Transverse colon (tissue), 4 donors: Measurements from ENCODE around the gene GDPD2. TPM values are rescaled to one million over a fixed set of nuclear protein-coding genes. Genes with fewer than 3 reads are reported as not detected.
"Not testable (repeated sequence)": the region's sequence is repeated elsewhere in the genome, so short reads cannot be mapped to it uniquely, and the experiment has no call there.

Experiments
- DNase-seq: peaks from one replicate; pipeline ENCODE4 v3.0.0-alpha.2; 2019
- H3K27ac ChIP-seq, 4 donors: fragments of 200-600 bp; sonication (generic); 2 replicates each; pipeline ENCODE4 v1.5.1; 2016 to 2018; ENCODE audit warnings: inconsistent platforms in 4 of 4
- H3K27me3 ChIP-seq: fragments of 200-600 bp; sonication (generic); 2 replicates; pipeline ENCODE4 v1.5.1; 2017; ENCODE audit warnings: inconsistent platforms
- H3K36me3 ChIP-seq, 4 donors: fragments of 200-600 bp; sonication (generic); 2 replicates each; pipeline ENCODE4 v1.5.1; 2017 to 2019; ENCODE audit warnings: inconsistent platforms in 4 of 4
- H3K4me1 ChIP-seq, 4 donors: fragments of 200-600 bp; sonication (generic); 2 replicates each; pipeline ENCODE4 v1.5.1; 2017 to 2020; ENCODE audit warnings: inconsistent platforms in 4 of 4
- H3K4me3 ChIP-seq, 4 donors: fragments of 200-600 bp; sonication (generic); 1 replicate in 1 of 4; 2 replicates in 3 of 4; pipeline versions ENCODE4 v1.5.1 to v1.6.1; 2017 to 2019; ENCODE audit warnings: inconsistent platforms in 4 of 4
- H3K9me3 ChIP-seq, 2 donors: fragments of 200-600 bp; sonication (generic); 2 replicates each; pipeline ENCODE4 v1.5.1; 2017 to 2019; ENCODE audit warnings: inconsistent platforms in 2 of 2
- EP300 ChIP-seq: sonication (generic); formaldehyde crosslinking; IDR thresholded peaks from one replicate; pipeline ENCODE4 v1.6.1; 2017; ENCODE audit warnings: antibody characterized with exemption, low read depth
- POLR2A ChIP-seq: fragments of 450-650 bp; IDR thresholded peaks from one replicate; pipeline ENCODE4 v1.6.1; 2016; ENCODE audit warnings: antibody characterized with exemption, mild to moderate bottlenecking, moderate library complexity
- POLR2AphosphoS5 ChIP-seq, 3 donors: sonication (generic); formaldehyde crosslinking; IDR thresholded peaks; one replicate each; pipeline ENCODE4 v1.6.1; 2016; ENCODE audit warnings: antibody characterized with exemption in 3 of 3
- WGBS, 2 donors: methylation state at CpG; one replicate each; pipeline ENCODE4 v1.1.5; 2018; ENCODE audit warnings: low coverage in 1 of 2; 5-methylcytosine and 5-hydroxymethylcytosine counted together
- in situ Hi-C, 4 donors: fragments of 200-750 bp; cut with MboI; loops; one replicate each; pipeline versions ENCODE4 v1.15.0 to v1.15.1; 2017; ENCODE audit warnings: low sequenced_read_pairs in 3 of 4, low pct_ligation_motif_present in 1 of 4, low pct_unique_long_range_greater_than_20kb in 1 of 4
- intact Hi-C: fragments of 100-400 bp; cut with DNase I; formaldehyde crosslinking; loops from one replicate; pipeline ENCODE4 v1.15.1; 2023; ENCODE audit warnings: low total_unique reads
- total RNA-seq, 4 donors: library from RNA; depleted of rRNA; stranded (reverse); fragments of >200 nt; gene quantifications; one replicate each; pipeline ENCODE4 v1.1.0, GENCODE V29; 2016
- TF ChIP-seq, protein P1 (sequence below), 5 experiments: fragments of 200-600 bp in 3 of 5; fragments of 450-650 bp in 2 of 5; sonication (generic) in 3 of 5; IDR thresholded peaks; 1 replicate in 2 of 5; 2 replicates in 3 of 5; pipeline ENCODE4 v1.5.1; 2016 to 2017; ENCODE audit warnings: antibody characterized with exemption in 5 of 5, inconsistent platforms in 3 of 5, mild to moderate bottlenecking in 2 of 5, moderate library complexity in 1 of 5

The GDPD2 gene, protein sequence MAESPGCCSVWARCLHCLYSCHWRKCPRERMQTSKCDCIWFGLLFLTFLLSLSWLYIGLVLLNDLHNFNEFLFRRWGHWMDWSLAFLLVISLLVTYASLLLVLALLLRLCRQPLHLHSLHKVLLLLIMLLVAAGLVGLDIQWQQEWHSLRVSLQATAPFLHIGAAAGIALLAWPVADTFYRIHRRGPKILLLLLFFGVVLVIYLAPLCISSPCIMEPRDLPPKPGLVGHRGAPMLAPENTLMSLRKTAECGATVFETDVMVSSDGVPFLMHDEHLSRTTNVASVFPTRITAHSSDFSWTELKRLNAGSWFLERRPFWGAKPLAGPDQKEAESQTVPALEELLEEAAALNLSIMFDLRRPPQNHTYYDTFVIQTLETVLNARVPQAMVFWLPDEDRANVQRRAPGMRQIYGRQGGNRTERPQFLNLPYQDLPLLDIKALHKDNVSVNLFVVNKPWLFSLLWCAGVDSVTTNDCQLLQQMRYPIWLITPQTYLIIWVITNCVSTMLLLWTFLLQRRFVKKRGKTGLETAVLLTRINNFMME
- total RNA-seq, result 10 to 100 TPM in 3 of 4 donors, 1 to 10 TPM in 1; 1.6 to 68.1 (median 31.2) TPM

DNA sequence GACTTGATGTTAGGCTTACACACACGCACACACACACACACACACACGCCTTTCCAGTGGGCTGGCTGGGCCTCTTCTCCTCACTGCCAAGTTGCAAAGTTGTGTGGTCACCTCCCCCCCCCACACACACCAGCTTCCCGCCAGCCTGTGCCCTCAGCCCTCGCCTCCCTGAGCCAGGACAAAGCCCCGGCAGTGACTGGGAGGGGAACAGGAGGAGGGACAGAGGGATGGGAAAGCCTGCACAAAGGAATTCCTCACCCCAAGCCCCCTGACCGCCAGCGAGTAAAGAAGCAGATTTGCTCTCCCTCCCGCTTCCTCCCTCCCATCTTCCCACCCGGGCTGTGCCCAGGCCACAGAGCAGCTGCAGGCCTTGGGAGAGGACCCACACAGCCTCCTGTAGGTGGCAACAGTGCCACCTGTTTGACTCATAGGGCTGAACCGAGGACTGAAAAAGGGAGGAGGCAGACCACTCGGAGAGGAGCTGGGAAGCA lies at the start of gene GDPD2:
Gene GDPD2, plus strand, starts transcription at position 464 of the 491 bp plus-strand sequence. CDS start 1,671 bp downstream, outside the sequence.
- Histone ChIP-seq H3K4me1 (no peaks in the 10 kb centered on the region), H3K27ac (peak within 1 kb of the TSS in 1 of 4 donors; percentile 26), H3K36me3 (no peaks in the 10 kb centered on the region), H3K9me3 (no peaks in the 10 kb centered on the region), H3K4me3 (peak within 1 kb of the TSS in 2 of 4 donors; percentile 14 to 36), H3K27me3 (no peaks in the 10 kb centered on the region)
- WGBS, 2 donors, result 42% methylated on average over 11 of the region's 11 CpGs; no CpG with 5 or more reads in 1 of the 2 donors
- TF ChIP-seq POLR2A, result no peak
- TF ChIP-seq, protein P1, sequence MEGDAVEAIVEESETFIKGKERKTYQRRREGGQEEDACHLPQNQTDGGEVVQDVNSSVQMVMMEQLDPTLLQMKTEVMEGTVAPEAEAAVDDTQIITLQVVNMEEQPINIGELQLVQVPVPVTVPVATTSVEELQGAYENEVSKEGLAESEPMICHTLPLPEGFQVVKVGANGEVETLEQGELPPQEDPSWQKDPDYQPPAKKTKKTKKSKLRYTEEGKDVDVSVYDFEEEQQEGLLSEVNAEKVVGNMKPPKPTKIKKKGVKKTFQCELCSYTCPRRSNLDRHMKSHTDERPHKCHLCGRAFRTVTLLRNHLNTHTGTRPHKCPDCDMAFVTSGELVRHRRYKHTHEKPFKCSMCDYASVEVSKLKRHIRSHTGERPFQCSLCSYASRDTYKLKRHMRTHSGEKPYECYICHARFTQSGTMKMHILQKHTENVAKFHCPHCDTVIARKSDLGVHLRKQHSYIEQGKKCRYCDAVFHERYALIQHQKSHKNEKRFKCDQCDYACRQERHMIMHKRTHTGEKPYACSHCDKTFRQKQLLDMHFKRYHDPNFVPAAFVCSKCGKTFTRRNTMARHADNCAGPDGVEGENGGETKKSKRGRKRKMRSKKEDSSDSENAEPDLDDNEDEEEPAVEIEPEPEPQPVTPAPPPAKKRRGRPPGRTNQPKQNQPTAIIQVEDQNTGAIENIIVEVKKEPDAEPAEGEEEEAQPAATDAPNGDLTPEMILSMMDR (IDR thresholded peaks at IDR 0.05), result peak in 4 of 5 experiments; percentile 17 to 46 (median 28)
- peak; percentile 38 for DNase-seq
- intact Hi-C loops (no loop called here), in situ Hi-C loops (loop anchor here in 1 of 4 donors (25.0 kb wide), 1 partner anchor 239 kb away; no protein-coding TSS in a partner anchor)

DNA sequence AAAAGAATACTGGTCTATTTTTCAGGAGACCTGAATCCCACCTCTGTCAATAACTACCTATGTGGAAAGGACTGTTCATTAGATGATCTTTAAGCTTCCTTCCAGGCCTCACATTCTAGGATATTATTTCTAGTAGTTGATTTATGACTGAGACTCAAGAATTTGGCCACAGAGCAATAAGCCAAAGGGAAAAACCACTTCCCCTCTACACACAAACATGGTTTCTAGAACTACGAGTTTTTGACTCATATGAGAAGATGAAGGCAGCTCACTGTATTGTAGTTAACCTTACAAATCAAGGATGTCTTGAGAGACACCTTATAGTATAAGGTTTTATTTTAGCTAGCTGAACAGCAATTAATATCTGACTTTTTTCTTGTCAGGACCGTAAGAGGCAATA lies 36.9 kb upstream of the GDPD2 start:
- no peaks in the 10 kb centered on the region for H3K27me3 ChIP-seq
- TF ChIP-seq EP300, result no peak
- 67% methylated on average over 2 of the region's 2 CpGs; no CpG with 5 or more reads in 1 of the 2 donors for WGBS, 2 donors
- no peak overlapping the region for H3K27ac ChIP-seq
- in situ Hi-C loops (no loop called here), intact Hi-C loops (no loop called here)
- H3K4me3 ChIP-seq, result no peak overlapping the region
- DNase-seq, result no peak
- no peaks in the 10 kb centered on the region for H3K4me1 ChIP-seq
- no peaks in the 10 kb centered on the region for H3K9me3 ChIP-seq
- no peaks in the 10 kb centered on the region for H3K36me3 ChIP-seq

DNA sequence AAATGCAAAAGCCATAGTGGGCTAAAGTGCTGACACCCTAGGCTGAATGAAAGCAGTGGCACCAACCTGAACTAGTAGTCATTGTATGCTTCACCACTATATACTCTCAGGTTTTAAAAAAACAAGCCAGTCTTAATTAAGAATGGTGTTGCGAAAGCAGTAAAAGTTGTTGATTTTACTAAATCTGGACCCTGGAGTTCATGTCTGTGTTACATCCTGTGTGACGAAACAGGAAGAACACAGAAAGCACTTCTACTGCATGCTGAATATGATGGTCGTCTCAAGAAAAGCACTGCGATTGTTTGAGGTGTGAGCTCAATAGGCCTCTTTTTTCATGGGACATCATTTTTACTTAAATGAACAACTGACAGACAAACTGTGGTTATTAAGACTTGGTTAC lies 24.2 kb upstream of the GDPD2 start:
- DNase-seq, result no peak
- Histone ChIP-seq H3K9me3 (no peaks in the 10 kb centered on the region), H3K4me3 (no peak overlapping the region), H3K36me3 (no peaks in the 10 kb centered on the region), H3K27me3 (no peaks in the 10 kb centered on the region), H3K4me1 (no peaks in the 10 kb centered on the region), H3K27ac (no peak overlapping the region)
- TF ChIP-seq, protein P1 (IDR thresholded peaks at IDR 0.05), result no peak
- TF ChIP-seq POLR2A (no peak), EP300 (no peak), POLR2AphosphoS5 (IDR thresholded peaks at IDR 0.05) (no peak)
- WGBS, 2 donors, result 79% methylated on average over 4 of the region's 4 CpGs; no CpG with 5 or more reads in 1 of the 2 donors
- intact Hi-C loops, result no loop called here
- in situ Hi-C loops, result no loop called here

DNA sequence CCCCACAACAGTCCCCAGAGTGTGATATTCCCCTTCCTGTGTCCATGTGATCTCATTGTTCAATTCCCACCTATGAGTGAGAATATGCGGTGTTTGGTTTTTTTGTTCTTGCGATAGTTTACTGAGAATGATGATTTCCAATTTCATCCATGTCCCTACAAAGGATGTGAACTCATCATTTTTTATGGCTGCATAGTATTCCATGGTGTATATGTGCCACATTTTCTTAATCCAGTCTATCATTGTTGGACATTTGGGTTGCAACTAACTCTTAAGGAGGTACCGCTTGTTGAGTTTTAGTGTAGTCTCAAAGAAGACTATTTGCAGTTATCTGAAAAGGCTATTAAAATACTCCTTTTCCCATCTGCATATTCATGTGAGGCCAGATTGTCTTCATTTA lies 22.9 kb upstream of the GDPD2 start:
- H3K27me3 ChIP-seq, H3K36me3 ChIP-seq, DNase-seq, intact Hi-C loops, H3K27ac ChIP-seq, H3K9me3 ChIP-seq, H3K4me1 ChIP-seq, H3K4me3 ChIP-seq: not testable (repeated sequence)
- in situ Hi-C loops, result loop anchor here in 1 of 4 donors (25.0 kb wide), 1 partner anchor 262 kb away; no protein-coding TSS in a partner anchor
- 93% methylated on average over 1 of the region's 3 CpGs; no CpG with 5 or more reads in 1 of the 2 donors for WGBS, 2 donors

DNA sequence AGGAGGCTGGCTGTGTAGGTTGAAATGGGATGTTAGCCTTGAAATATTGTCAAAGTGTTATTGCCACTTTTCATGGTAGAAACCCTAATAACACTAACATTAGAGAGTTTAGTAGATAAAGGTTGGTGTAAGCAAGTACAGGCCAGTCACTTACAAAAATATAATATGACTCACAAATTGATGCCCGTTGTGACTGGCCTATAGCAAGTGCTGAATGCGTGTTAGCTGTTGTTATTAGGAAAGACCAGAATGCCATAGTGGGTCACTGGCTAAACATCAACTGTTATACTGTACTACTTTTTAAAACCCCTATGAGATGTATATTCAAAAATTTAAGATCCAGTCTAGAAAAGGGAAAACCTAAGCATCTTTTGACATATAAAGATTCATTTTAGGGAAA lies 20.4 kb upstream of the GDPD2 start:
- in situ Hi-C loops (loop anchor here in 1 of 4 donors (25.0 kb wide), 1 partner anchor 260 kb away; no protein-coding TSS in a partner anchor), intact Hi-C loops (no loop called here)
- TF ChIP-seq POLR2AphosphoS5 (IDR thresholded peaks at IDR 0.05), result no peak
- TF ChIP-seq EP300, result no peak
- TF ChIP-seq POLR2A, result no peak
- TF ChIP-seq, protein P1 (IDR thresholded peaks at IDR 0.05), result no peak
- WGBS, 2 donors, result 81 to 82% methylated on average over 2 of the region's 2 CpGs
- Histone ChIP-seq H3K4me3 (no peak overlapping the region), H3K27ac (no peak overlapping the region), H3K36me3 (no peaks in the 10 kb centered on the region), H3K4me1 (no peaks in the 10 kb centered on the region), H3K27me3 (no peaks in the 10 kb centered on the region), H3K9me3 (no peaks in the 10 kb centered on the region)
- DNase-seq, result no peak
